Cerebellar cortex (tissue), 1 donor: ENCODE data around the gene ZSWIM4.
"Not testable (repeated sequence)": the region's sequence is repeated elsewhere in the genome, so short reads cannot be mapped to it uniquely, and the experiment has no call there.

Source experiments
- DNase-seq: peaks from one replicate; pipeline ENCODE4 v3.0.0-alpha.2; 2015; ENCODE audit warnings: low spot score

The ZSWIM4 gene

DNA sequence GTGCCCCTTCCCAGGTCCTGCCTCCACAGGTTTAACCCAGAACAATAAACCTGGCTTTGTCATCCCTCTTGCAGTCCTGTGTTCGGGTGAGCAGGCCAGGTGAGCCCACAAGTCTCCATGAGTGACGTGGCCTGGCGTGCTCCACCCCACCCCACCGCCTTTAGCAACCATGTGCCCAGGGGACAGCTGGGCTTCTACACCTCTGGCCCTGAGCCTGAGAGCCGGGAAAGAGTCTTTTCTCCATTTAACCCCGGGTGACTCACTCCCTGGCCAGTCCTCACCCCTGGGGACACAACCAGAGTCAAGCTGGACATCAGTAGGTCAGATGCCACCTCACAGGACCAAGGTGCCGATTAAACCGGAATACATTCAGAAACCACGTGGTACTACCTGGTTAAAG, 16.8 kb upstream of the ZSWIM4 start:
- no peak for DNase-seq

GRCh38 chr19:13778847-13779246, 16.4 kb upstream of the ZSWIM4 start:
- no peak for DNase-seq

DNA sequence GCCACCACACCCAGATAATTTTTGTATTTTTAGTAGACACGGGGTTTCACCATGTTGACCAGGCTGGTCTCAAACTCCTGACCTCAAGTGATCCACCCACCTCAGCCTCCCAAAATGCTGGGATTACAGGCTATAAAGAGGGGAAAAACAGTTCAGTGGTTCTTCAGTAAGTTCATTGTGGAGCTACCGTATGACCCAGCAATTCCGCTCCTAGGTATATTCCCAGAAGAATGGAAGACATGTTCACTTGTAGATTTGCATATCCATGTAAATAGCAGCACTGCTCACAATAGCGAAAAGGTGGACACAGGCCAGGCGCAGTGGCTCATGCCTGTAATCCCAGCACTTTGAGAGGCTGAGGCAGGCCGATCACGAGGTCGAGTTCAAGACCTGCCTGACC, 15.4 kb upstream of the ZSWIM4 start:
- not testable (repeated sequence) for DNase-seq

DNA sequence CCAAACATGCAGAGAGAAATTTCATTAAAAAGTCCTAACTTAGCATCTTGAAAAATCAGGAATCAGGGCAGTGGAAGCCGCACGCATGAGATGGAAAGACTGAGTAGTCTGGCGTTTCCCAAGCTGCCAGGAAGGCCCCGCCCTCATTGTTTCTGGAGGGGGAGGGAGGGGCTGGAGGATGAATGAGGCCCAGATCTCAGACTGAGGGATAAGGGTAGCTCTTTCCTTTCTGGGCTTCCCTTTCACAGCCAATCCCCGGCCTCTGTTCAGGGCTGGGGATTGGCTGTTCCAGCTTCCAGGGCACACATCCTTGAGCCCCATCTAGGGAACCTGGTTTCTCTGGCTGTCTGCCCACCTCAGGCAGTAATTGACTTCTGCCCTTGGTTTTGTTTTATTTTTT, 13.7 kb upstream of the ZSWIM4 start:
- DNase-seq: peak; percentile 48

- DNase-seq: no peak
Observed at GRCh38 chr19:13782537-13782936, 12.7 kb upstream of the ZSWIM4 start.

- no peak for DNase-seq
Observed at GRCh38 chr19:13783565-13784500, 11.4 kb upstream of the ZSWIM4 start.

DNA sequence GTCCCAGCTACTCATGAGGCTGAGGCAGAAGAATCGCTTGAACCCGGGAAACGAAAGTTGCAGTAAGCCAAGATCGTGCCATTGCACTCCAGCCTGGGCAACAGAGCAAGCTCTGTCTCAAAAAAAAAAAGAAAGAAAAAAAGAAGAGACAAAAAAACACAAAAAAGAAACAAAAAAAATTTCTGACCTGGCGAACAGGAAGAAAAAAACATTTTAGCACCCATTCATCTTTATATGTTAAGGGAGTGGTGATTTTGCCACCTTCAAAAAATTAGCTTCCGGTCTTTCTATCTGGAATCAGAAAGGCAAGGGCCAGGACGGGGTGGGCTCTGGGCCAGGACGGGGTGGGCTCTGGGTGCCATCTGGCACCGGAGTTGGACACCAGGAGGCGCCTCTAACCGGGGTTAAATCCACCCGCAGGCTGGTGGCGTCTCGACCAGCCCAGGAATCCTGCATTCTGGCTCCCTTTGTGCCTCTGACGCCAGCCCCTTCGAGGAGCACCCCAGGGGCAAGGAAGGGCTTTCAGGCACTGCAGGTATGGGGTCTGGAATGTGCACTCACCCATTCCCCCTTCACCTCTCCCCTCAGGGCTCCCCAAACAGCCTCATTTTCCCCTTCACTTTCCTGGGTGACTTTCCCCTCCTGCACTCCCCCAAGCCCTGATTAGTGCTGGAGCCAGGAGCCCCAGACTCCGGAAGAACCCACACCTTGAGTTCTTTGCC, 10.4 kb upstream of the ZSWIM4 start:
- DNase-seq: peak; percentile 46

- DNase-seq: no peak
Observed at GRCh38 chr19:13788991-13789390, 6.3 kb upstream of the ZSWIM4 start.

DNA sequence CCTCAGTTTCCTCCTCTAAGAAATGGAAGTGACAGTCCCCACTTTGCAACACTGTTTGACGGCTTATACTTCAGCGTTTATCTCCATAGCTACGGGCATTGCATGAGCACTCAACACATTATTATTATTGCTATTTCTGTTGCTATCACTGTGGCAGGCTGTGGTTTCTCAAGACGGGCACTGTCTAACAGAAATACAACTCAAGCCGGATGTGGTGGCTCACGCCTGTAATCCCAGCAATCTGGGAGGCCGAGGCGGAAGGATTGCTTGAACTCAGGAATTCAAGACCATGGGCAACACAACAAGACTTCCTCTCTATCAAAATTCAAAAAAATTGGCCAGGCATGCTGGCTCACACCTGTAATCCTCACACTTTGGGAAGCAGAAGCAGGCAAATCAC, 4.9 kb upstream of the ZSWIM4 start:
- no peak for DNase-seq

GRCh38 chr19:13793317-13793716, 1.9 kb upstream of the ZSWIM4 start:
- not testable (repeated sequence) for DNase-seq

DNA sequence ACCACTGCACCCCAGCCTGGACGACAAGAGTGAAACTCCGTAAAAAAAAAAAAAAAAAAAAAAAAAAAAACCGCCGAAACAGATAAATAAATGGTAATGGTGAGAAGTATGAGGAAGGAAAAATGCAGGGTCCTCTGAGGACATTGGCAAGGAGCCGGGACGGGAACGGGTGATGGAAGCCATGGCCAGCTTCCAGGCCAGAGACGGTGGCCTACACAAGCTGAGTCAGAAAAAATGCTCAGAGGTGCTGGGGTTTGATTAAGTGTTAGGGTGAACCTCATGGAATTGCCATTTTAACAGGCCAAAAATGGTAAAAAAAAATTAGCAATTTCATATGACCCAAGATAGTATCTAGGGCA, 866 bp upstream of the ZSWIM4 start:
- no peak for DNase-seq

DNA sequence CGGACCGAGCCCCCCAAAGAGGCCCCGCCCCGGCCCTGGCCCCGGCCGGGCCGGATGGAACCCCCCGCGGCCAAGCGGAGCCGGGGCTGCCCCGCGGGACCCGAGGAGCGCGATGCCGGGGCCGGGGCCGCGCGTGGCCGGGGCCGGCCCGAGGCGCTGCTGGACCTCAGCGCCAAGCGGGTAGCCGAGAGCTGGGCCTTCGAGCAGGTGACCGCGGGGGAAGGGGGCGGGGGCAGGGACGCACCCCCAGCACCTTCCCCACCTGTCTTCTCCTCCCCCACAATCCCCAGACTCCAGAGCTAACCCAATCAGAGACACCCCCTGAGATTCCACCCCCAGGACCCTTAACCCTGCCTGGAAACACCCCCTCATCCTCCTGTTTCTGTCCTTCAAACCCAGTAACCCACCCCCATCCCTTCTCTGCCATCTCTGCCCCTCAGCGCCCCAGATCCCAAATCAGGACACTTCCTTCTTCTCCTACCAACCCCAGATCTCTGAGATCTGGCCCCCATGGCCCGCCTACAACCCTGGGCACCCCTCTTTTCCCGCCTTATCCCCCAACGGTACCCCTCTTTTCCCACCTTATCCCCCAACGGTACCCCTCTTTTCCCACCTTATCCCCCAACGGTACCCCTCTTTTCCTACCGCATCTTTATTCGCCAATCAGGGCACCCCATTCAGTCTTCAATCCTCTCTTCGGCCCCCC, 505 bp downstream of the ZSWIM4 start:
- DNase-seq: peak; percentile 23

DNA sequence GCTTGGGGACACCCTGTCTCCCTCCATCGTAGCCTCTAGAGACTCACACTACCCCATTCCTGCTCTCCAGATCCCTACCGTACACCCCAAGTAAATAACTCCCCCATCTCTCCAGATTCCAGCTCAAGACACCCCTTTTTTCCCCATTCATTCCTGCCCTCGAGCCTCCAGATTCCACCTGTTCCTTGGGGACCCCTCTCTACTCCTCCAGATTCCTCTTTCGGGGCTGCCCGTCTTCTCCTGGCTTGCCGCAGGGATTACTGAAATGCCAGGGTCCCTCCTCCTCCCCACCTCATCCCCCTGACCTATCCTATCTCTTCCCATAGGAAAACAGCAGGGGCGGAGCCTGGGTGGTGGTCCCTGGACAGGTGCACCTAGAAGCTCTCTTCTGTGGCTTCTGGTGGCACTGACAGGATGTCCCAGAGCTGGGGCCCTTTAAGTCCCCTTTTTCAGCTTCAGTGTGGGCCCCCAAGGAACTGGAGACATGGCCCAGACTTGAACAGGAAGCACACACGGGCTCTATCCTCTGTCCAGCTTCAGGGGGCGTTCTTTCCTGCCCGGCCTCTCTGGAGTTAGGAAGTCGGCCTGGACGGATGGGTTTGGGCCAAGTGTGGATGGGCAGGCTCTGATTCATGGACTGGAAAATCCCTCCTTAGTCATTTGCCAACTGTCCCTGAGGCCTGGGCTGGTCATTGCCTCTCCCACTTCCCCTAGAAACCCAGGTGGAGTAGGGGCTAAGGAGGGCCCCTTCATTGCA, 1.2 kb downstream of the ZSWIM4 start:
- DNase-seq: peak; percentile 27

DNA sequence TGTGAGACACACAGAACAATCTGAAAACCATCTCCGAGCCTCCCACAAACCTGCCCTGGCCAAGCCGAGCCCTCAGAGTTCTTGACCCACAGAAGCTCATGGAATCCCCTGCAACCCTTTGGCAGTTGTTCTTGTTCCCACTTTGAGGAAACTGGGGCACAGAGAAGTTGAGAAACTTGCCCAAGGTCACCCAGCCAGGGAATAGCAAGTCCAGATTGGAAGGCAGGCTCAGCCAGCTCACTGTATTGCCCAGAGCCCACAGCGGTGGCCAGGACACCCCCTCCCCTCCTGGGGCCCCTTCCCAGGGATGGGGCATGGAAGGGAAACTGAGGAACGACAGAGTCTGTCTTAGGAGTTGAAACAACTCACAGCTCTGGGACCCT, 1.8 kb downstream of the ZSWIM4 start:
- DNase-seq: no peak

GRCh38 chr19:13797870-13798269, 2.6 kb downstream of the ZSWIM4 start:
- DNase-seq: no peak

GRCh38 chr19:13799669-13800068, 4.4 kb downstream of the ZSWIM4 start:
- no peak for DNase-seq

- DNase-seq: no peak
Observed at GRCh38 chr19:13803038-13803437, 7.8 kb downstream of the ZSWIM4 start.

DNA sequence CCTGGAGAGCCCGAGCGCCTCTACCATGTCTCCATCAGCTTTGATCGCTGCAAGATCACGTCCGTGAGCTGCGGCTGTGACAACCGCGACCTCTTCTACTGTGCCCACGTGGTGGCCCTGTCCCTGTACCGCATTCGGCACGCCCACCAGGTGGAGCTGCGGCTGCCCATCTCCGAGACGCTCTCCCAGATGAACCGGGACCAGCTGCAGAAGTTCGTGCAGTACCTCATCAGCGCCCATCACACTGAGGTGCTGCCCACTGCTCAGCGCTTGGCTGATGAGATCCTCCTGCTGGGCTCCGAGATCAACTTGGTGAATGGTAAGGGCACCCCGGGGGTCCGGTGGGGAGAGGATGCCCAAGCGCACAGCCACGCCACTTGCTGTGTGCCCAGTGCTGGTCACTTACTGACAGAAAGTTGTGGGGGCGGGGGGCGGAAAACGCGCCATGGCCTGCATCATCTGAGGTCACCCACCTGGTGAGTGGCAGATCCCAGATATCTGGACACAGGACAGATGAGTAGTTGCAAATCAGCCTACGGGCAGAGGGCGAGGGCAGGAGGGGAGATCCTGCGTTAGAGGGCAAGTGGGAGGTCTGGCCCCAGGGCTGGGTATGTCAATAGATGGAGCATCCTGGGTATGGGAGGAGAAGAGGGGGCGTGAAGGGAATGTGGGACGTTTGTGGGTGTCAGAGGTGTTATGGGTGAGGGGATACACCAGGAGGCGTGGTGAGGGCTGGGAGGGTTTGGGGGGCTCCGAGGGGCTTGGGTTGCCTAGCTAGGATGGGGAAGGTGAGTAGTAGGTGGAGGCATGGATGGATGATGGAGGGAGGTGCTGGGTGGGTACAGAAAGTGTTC, 9.8 kb downstream of the ZSWIM4 start:
- DNase-seq: no peak

DNA sequence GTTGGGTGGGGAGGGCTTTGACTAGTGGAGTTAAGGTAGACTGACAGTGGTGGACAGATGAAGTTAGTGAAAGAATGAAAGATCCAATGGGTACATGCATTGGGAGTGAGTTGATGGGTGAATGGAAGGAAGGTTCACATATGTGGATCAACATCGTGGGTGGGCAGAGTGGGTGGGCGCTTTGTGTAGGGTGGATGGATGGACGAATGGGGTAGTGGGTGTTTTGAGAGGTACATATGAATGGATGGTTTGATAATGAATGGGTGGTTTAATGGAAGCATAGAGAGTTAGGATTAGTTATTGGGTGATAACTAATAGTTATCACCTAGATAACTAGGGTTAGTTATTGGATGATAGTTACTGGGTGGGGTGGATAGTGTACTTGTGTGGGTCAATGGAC, 11.5 kb downstream of the ZSWIM4 start:
- no peak for DNase-seq

- no peak for DNase-seq
Observed at GRCh38 chr19:13807421-13808021, 12.3 kb downstream of the ZSWIM4 start.

GRCh38 chr19:13808856-13809255, 13.6 kb downstream of the ZSWIM4 start:
- no peak for DNase-seq
